ENCODE data around the gene STOX1. TPM values are rescaled to one million over a fixed set of nuclear protein-coding genes. Genes with fewer than 3 reads are reported as not detected.
A peak's percentile ranks its signal among the peaks of the same experiment; 100 is the strongest.

Gene STOX1
- total RNA-seq, result 10 to 100 TPM in 1 of 3 donors, 1 to 10 TPM in 2; 8.8 to 17.3 (median 9.8) TPM

DNA sequence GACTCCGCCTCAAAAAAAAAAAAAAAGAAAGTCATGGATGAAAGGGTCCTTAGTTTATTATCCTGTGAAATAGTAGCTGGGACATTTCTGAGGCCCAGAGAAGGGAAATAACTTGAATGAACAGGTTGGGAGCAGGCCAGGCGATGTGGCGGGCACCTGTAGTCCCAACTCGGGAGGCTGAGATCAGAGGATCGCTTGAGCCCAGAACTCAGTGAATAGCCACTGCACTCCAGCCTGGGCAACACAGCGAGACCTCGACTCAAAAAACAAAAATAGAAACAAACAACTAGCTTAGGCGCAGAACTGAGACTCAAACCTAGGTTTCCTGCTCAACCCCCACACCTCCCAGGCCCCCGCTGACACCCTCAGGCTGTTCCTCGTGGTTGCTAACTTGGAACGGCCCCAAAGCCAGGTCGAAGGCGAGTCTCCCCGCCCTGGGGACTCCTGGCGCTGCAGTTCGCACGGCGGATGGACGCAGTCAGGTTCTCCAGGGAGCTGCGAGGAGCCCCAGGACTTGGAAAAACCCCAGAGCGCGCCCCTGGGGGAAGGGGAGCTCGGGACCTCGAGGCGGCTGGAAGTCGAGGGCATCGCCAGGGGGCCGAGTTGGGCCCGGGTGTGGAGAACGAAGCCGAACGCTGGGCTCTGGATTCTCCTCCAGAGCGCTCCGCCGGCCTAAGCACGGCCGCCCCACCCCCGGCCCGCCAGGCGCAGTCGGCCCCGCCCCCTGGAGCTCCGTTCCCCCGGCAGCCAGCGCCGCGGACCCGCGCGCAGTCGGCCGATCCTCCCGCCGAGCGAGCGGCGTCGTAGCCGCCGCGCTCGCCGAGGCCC, at the start of gene STOX1:
Gene STOX1 (plus strand): TSS at position 768 of the 828 bp plus-strand sequence. CDS start 93 bp downstream, outside the sequence.
- no peaks in the 10 kb centered on the region for H3K9me3 ChIP-seq

GRCh38 chr10:68781613-68782574, 45.4 kb upstream of the STOX1 start:
- H3K36me3 ChIP-seq, result no peaks in the 10 kb centered on the region
- no peak overlapping the region for H3K27ac ChIP-seq
- no peaks in the 10 kb centered on the region for H3K9me3 ChIP-seq
- DNase-seq (ENCODE audit: low spot score in 2 of 2), result no peak
- no peak for TF ChIP-seq POLR2AphosphoS5 (IDR thresholded peaks at IDR 0.05)
- no peaks in the 10 kb centered on the region for H3K4me1 ChIP-seq
- H3K4me3 ChIP-seq, result no peak overlapping the region
- no peaks in the 10 kb centered on the region for H3K27me3 ChIP-seq
- intact Hi-C loops (cut with DNase I; ENCODE audit: low total_unique reads), result loop anchor here (2.0 to 5.0 kb wide), 2 partner anchors 69 to 420 kb away; no protein-coding TSS in a partner anchor

More for the DNA sequence above, at the start of gene STOX1:
- Histone ChIP-seq H3K4me3 (peak within 1 kb of the TSS; percentile 48 to 89 (median 63)), H3K27ac (peak within 1 kb of the TSS; percentile 60 to 71), H3K36me3 (no peaks in the 10 kb centered on the region), H3K4me1 (no peaks in the 10 kb centered on the region), H3K27me3 (no peaks in the 10 kb centered on the region)
- intact Hi-C loops (cut with DNase I; ENCODE audit: low total_unique reads), result no loop called here
- TF ChIP-seq POLR2AphosphoS5 (IDR thresholded peaks at IDR 0.05), result no peak
- TF ChIP-seq CTCF (IDR thresholded peaks at IDR 0.05), result no peak
- no peak for TF ChIP-seq POLR2A (IDR thresholded peaks at IDR 0.05)
- DNase-seq (ENCODE audit: low spot score in 2 of 2), result peak; percentile 20 to 62

DNA sequence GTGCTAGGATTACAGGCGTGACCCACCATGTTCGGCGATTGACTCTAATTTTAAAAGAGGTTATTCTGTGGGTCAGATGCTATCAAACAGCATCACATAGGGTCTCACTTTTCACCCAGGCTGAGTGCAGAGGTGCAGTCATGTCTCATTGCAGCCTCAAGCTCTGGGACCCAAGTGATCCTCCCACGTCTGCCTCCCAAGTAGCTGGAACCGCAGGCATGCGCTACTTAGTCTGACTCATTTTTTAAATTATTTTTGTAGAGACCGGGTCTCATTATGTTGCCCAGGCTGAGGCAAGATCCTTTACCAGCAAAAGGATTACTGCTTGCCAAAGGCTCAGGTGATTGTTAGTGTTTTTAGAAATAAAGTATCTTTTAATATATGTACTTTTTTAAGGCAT, 42.9 kb upstream of the STOX1 start:
- no peak overlapping the region for H3K27ac ChIP-seq
- intact Hi-C loops (cut with DNase I; ENCODE audit: low total_unique reads), result loop anchor here (5.0 kb wide), 1 partner anchor 418 kb away; no protein-coding TSS in a partner anchor
- DNase-seq (ENCODE audit: low spot score in 2 of 2), result no peak
- H3K4me3 ChIP-seq, result no peak overlapping the region
- H3K27me3 ChIP-seq, result no peaks in the 10 kb centered on the region
- no peaks in the 10 kb centered on the region for H3K4me1 ChIP-seq
- no peaks in the 10 kb centered on the region for H3K36me3 ChIP-seq
- H3K9me3 ChIP-seq, result no peaks in the 10 kb centered on the region
- no peak for TF ChIP-seq POLR2AphosphoS5 (IDR thresholded peaks at IDR 0.05)
- no peak for TF ChIP-seq POLR2A (IDR thresholded peaks at IDR 0.05)
- no peak for TF ChIP-seq CTCF (IDR thresholded peaks at IDR 0.05)

- Histone ChIP-seq H3K36me3 (no peaks in the 10 kb centered on the region), H3K27ac (no peak overlapping the region), H3K4me3 (no peak overlapping the region), H3K27me3 (no peaks in the 10 kb centered on the region), H3K9me3 (no peaks in the 10 kb centered on the region), H3K4me1 (no peaks in the 10 kb centered on the region)
- DNase-seq (ENCODE audit: low spot score in 2 of 2), result no peak
- intact Hi-C loops (cut with DNase I; ENCODE audit: low total_unique reads), result no loop called here
- TF ChIP-seq CTCF (IDR thresholded peaks at IDR 0.05) (no peak), POLR2AphosphoS5 (IDR thresholded peaks at IDR 0.05) (no peak), POLR2A (IDR thresholded peaks at IDR 0.05) (no peak)
Measured at GRCh38 chr10:68787813-68788212, 39.5 kb upstream of the STOX1 start.

- H3K27ac ChIP-seq, result no peak overlapping the region
- H3K36me3 ChIP-seq, result no peaks in the 10 kb centered on the region
- H3K27me3 ChIP-seq, result no peaks in the 10 kb centered on the region
- H3K9me3 ChIP-seq, result no peaks in the 10 kb centered on the region
- H3K4me1 ChIP-seq, result no peaks in the 10 kb centered on the region
- DNase-seq (ENCODE audit: low spot score in 2 of 2), result no peak
- H3K4me3 ChIP-seq, result no peak overlapping the region
- TF ChIP-seq POLR2A (IDR thresholded peaks at IDR 0.05) (no peak), POLR2AphosphoS5 (IDR thresholded peaks at IDR 0.05) (no peak), CTCF (IDR thresholded peaks at IDR 0.05) (no peak)
- intact Hi-C loops (cut with DNase I; ENCODE audit: low total_unique reads), result no loop called here
Measured at GRCh38 chr10:68790476-68790875, 36.9 kb upstream of the STOX1 start.
